K562 (cell line): Measurements from ENCODE around the gene MYL12B. TPM values are rescaled to one million over a fixed set of nuclear protein-coding genes. Genes with fewer than 3 reads are reported as not detected.

Experiments used
- MCM5 ChIP-seq: fragments of 450-650 bp; IDR thresholded peaks from 2 replicates; pipeline ENCODE4 v1.6.1; 2016; ENCODE audit warnings: low read depth
- polyA plus RNA-seq, 8 experiments: library from polyadenylated mRNA; depleted of rRNA in 4 of 8; stranded (reverse) in 5 of 8; unstranded in 3 of 8; fragments of >200 nt; fragmentation: Nextera tagmentation in 2 of 8; fragmentation: Illumina TruSeq in 1 of 8; extraction: Ambion mirVana in 2 of 8; extraction: Trizol in 1 of 8; gene quantifications; 2 replicates each; pipeline versions ENCODE4 v1.2.1 to v1.2.3, GENCODE V29; 2011 to 2014; ENCODE audit warnings: inconsistent platforms in 1 of 8, missing spikeins in 1 of 8
- total RNA-seq, 7 experiments: library from RNA; depleted of rRNA in 6 of 7; stranded (reverse); fragments of >200 nt in 6 of 7; fragmentation: Illumina TruSeq in 2 of 7; extraction: Trizol in 2 of 7; gene quantifications; 2 replicates each; pipeline versions ENCODE4 v1.2.1 to v1.2.3, GENCODE V29; 2011 to 2021; ENCODE audit warnings: low replicate concordance in 1 of 7
- TF ChIP-seq, protein P1 (sequence below): fragments of 450-650 bp; IDR thresholded peaks from 2 replicates; pipeline ENCODE4 v1.6.1; 2016; ENCODE audit warnings: mild to moderate bottlenecking, moderate library complexity
- TF ChIP-seq, protein P2 (sequence below): fragments of 250-450 bp; sonication (Bioruptor Pico); IDR thresholded peaks from 2 replicates; pipeline ENCODE4 v1.8.0; 2022; ENCODE audit warnings: inconsistent platforms, mild to moderate bottlenecking, moderate library complexity, borderline replicate concordance
- TF ChIP-seq, protein P3 (sequence below): IDR thresholded peaks from 2 replicates; pipeline ENCODE4 v1.6.1; 2016; ENCODE audit warnings: missing genetic modification characterization, missing compliant biosample characterization
- TF ChIP-seq, protein P4 (sequence below): fragments of 450-650 bp; IDR thresholded peaks from 2 replicates; pipeline ENCODE4 v1.6.1; 2014; ENCODE audit warnings: low read depth, mild to moderate bottlenecking, moderate library complexity, borderline replicate concordance
- TF ChIP-seq, protein P5 (sequence below): fragments of 450-650 bp; IDR thresholded peaks from 2 replicates; pipeline ENCODE4 v1.6.1; 2016; ENCODE audit warnings: missing biosample characterization, missing genetic modification characterization
- TF ChIP-seq, protein P6 (sequence below): sonication (generic); formaldehyde crosslinking; IDR thresholded peaks from 2 replicates; pipeline ENCODE4 v1.8.1; 2022; ENCODE audit warnings: missing genetic modification reagents

MYL12B gene
- total and polyA plus RNA-seq, 9 of the 15 experiments (the other 6 are each of a cell fraction or from before 2014, with no cell fraction given), result 220 to 995 (median 463) TPM

DNA sequence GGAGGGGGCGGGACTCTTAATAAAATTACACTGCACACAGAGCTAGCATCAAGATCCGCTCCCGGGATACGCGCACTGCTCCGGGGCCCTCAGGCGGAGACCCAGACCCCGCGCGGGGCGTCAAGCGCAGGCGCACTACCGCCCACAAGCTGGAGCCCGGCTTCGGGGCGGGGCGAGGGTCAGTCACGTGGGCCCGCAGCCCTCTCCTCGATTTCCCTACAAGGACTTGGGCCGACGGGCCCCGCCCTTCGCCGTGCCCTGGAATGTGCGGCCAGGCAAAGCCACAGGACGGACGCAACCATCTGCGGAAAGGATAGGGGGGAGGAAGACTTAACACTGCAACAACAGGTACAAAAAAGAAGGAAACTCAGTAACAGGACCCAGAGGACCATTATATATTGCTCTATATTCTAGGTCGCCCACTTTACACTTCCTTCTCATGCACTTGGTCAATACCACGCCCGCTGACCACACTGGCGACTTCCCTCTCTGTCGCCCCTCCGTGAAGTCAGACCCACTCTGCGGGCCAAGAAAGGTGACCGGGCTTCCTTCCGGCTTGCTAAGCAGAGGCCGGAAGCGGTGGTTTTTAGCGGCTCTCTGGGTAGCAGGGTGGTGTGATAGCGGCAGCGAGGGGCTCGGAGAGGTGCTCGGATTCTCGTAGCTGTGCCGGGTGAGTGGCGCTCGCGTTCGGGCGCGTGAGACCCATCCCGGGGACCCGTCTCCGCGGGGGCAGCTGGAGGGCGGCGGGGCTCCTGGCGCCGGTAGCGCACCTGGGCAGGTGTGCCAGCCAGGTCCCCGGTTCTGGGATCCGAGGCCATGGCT is 14.5 kb upstream of the MYL12B start, which contains the start of gene MYL12A (continued):
- TF ChIP-seq, protein P1, sequence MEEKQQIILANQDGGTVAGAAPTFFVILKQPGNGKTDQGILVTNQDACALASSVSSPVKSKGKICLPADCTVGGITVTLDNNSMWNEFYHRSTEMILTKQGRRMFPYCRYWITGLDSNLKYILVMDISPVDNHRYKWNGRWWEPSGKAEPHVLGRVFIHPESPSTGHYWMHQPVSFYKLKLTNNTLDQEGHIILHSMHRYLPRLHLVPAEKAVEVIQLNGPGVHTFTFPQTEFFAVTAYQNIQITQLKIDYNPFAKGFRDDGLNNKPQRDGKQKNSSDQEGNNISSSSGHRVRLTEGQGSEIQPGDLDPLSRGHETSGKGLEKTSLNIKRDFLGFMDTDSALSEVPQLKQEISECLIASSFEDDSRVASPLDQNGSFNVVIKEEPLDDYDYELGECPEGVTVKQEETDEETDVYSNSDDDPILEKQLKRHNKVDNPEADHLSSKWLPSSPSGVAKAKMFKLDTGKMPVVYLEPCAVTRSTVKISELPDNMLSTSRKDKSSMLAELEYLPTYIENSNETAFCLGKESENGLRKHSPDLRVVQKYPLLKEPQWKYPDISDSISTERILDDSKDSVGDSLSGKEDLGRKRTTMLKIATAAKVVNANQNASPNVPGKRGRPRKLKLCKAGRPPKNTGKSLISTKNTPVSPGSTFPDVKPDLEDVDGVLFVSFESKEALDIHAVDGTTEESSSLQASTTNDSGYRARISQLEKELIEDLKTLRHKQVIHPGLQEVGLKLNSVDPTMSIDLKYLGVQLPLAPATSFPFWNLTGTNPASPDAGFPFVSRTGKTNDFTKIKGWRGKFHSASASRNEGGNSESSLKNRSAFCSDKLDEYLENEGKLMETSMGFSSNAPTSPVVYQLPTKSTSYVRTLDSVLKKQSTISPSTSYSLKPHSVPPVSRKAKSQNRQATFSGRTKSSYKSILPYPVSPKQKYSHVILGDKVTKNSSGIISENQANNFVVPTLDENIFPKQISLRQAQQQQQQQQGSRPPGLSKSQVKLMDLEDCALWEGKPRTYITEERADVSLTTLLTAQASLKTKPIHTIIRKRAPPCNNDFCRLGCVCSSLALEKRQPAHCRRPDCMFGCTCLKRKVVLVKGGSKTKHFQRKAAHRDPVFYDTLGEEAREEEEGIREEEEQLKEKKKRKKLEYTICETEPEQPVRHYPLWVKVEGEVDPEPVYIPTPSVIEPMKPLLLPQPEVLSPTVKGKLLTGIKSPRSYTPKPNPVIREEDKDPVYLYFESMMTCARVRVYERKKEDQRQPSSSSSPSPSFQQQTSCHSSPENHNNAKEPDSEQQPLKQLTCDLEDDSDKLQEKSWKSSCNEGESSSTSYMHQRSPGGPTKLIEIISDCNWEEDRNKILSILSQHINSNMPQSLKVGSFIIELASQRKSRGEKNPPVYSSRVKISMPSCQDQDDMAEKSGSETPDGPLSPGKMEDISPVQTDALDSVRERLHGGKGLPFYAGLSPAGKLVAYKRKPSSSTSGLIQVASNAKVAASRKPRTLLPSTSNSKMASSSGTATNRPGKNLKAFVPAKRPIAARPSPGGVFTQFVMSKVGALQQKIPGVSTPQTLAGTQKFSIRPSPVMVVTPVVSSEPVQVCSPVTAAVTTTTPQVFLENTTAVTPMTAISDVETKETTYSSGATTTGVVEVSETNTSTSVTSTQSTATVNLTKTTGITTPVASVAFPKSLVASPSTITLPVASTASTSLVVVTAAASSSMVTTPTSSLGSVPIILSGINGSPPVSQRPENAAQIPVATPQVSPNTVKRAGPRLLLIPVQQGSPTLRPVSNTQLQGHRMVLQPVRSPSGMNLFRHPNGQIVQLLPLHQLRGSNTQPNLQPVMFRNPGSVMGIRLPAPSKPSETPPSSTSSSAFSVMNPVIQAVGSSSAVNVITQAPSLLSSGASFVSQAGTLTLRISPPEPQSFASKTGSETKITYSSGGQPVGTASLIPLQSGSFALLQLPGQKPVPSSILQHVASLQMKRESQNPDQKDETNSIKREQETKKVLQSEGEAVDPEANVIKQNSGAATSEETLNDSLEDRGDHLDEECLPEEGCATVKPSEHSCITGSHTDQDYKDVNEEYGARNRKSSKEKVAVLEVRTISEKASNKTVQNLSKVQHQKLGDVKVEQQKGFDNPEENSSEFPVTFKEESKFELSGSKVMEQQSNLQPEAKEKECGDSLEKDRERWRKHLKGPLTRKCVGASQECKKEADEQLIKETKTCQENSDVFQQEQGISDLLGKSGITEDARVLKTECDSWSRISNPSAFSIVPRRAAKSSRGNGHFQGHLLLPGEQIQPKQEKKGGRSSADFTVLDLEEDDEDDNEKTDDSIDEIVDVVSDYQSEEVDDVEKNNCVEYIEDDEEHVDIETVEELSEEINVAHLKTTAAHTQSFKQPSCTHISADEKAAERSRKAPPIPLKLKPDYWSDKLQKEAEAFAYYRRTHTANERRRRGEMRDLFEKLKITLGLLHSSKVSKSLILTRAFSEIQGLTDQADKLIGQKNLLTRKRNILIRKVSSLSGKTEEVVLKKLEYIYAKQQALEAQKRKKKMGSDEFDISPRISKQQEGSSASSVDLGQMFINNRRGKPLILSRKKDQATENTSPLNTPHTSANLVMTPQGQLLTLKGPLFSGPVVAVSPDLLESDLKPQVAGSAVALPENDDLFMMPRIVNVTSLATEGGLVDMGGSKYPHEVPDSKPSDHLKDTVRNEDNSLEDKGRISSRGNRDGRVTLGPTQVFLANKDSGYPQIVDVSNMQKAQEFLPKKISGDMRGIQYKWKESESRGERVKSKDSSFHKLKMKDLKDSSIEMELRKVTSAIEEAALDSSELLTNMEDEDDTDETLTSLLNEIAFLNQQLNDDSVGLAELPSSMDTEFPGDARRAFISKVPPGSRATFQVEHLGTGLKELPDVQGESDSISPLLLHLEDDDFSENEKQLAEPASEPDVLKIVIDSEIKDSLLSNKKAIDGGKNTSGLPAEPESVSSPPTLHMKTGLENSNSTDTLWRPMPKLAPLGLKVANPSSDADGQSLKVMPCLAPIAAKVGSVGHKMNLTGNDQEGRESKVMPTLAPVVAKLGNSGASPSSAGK, result no peak
- TF ChIP-seq, protein P2, sequence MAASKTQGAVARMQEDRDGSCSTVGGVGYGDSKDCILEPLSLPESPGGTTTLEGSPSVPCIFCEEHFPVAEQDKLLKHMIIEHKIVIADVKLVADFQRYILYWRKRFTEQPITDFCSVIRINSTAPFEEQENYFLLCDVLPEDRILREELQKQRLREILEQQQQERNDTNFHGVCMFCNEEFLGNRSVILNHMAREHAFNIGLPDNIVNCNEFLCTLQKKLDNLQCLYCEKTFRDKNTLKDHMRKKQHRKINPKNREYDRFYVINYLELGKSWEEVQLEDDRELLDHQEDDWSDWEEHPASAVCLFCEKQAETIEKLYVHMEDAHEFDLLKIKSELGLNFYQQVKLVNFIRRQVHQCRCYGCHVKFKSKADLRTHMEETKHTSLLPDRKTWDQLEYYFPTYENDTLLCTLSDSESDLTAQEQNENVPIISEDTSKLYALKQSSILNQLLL (CRISPR knock-in tag), result no peak
- TF ChIP-seq, protein P3, sequence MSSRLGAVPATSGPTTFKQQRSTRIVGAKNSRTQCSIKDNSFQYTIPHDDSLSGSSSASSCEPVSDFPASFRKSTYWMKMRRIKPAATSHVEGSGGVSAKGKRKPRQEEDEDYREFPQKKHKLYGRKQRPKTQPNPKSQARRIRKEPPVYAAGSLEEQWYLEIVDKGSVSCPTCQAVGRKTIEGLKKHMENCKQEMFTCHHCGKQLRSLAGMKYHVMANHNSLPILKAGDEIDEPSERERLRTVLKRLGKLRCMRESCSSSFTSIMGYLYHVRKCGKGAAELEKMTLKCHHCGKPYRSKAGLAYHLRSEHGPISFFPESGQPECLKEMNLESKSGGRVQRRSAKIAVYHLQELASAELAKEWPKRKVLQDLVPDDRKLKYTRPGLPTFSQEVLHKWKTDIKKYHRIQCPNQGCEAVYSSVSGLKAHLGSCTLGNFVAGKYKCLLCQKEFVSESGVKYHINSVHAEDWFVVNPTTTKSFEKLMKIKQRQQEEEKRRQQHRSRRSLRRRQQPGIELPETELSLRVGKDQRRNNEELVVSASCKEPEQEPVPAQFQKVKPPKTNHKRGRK, result no peak
- TF ChIP-seq, protein P4, sequence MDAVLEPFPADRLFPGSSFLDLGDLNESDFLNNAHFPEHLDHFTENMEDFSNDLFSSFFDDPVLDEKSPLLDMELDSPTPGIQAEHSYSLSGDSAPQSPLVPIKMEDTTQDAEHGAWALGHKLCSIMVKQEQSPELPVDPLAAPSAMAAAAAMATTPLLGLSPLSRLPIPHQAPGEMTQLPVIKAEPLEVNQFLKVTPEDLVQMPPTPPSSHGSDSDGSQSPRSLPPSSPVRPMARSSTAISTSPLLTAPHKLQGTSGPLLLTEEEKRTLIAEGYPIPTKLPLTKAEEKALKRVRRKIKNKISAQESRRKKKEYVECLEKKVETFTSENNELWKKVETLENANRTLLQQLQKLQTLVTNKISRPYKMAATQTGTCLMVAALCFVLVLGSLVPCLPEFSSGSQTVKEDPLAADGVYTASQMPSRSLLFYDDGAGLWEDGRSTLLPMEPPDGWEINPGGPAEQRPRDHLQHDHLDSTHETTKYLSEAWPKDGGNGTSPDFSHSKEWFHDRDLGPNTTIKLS, result 0 out of 2 replicates have a peak, but pooled peaks have one; percentile 45
- TF ChIP-seq MCM5, result no peak
- TF ChIP-seq, protein P5, sequence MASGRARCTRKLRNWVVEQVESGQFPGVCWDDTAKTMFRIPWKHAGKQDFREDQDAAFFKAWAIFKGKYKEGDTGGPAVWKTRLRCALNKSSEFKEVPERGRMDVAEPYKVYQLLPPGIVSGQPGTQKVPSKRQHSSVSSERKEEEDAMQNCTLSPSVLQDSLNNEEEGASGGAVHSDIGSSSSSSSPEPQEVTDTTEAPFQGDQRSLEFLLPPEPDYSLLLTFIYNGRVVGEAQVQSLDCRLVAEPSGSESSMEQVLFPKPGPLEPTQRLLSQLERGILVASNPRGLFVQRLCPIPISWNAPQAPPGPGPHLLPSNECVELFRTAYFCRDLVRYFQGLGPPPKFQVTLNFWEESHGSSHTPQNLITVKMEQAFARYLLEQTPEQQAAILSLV (tag), result no peak
- TF ChIP-seq, protein P6, sequence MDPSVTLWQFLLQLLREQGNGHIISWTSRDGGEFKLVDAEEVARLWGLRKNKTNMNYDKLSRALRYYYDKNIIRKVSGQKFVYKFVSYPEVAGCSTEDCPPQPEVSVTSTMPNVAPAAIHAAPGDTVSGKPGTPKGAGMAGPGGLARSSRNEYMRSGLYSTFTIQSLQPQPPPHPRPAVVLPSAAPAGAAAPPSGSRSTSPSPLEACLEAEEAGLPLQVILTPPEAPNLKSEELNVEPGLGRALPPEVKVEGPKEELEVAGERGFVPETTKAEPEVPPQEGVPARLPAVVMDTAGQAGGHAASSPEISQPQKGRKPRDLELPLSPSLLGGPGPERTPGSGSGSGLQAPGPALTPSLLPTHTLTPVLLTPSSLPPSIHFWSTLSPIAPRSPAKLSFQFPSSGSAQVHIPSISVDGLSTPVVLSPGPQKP, result no peak
